ENCODE measurements around the gene CCDC86. TPM values are rescaled to one million over a fixed set of nuclear protein-coding genes. Genes with fewer than 3 reads are reported as not detected.

CCDC86 gene
- total RNA-seq, 1 experiment from 2014 or later: 51.5 TPM

- intact Hi-C loops (cut with micrococcal nuclease; ENCODE audit: unreplicated experiment): no loop called here
- H3K27ac Mint-ChIP-seq (ENCODE audit: unreplicated experiment): no peak overlapping the region
- peaks cover 24% of the 10 kb centered on the region for H3K27me3 Mint-ChIP-seq (ENCODE audit: unreplicated experiment)
- TF ChIP-seq CTCF (IDR thresholded peaks at IDR 0.05; ENCODE audit: unreplicated experiment): no peak
- H3K9me3 Mint-ChIP-seq (ENCODE audit: low read depth, unreplicated experiment): no peaks in the 10 kb centered on the region
- H3K4me3 Mint-ChIP-seq (ENCODE audit: low read depth, unreplicated experiment): no peak overlapping the region
- CTCF ChIA-PET: interaction anchor here (0.7 kb wide), 2 partner anchors 17 to 190 kb away, joined by 5 to 11 read pairs; no protein-coding TSS in a partner anchor
- BruUV-seq (replicated peaks): no TSS peak
- H3K36me3 Mint-ChIP-seq (ENCODE audit: insufficient read depth, unreplicated experiment): peaks cover 28% of the 10 kb centered on the region
- DNase-seq: no peak
- H3K4me1 Mint-ChIP-seq (ENCODE audit: low read depth, unreplicated experiment): peaks cover 9% of the 10 kb centered on the region
Measured at GRCh38 chr11:60854847-60855725, 13.2 kb downstream of the CCDC86 start.

- BruUV-seq (replicated peaks): no TSS peak
- CTCF ChIA-PET: interaction anchor here (0.7 kb wide), 2 partner anchors 16 to 189 kb away, joined by 5 to 11 read pairs; no protein-coding TSS in a partner anchor
- intact Hi-C loops (cut with micrococcal nuclease; ENCODE audit: unreplicated experiment): no loop called here
- peaks cover 9% of the 10 kb centered on the region for H3K4me1 Mint-ChIP-seq (ENCODE audit: low read depth, unreplicated experiment)
- no peak within 1 kb of the TSS for H3K27ac Mint-ChIP-seq (ENCODE audit: unreplicated experiment)
- H3K9me3 Mint-ChIP-seq (ENCODE audit: low read depth, unreplicated experiment): no peaks in the 10 kb centered on the region
- DNase-seq: no peak
- peaks cover 21% of the 10 kb centered on the region for H3K36me3 Mint-ChIP-seq (ENCODE audit: insufficient read depth, unreplicated experiment)
- H3K27me3 Mint-ChIP-seq (ENCODE audit: unreplicated experiment): peaks cover 24% of the 10 kb centered on the region
- TF ChIP-seq CTCF (IDR thresholded peaks at IDR 0.05; ENCODE audit: unreplicated experiment): no peak
- no peak within 1 kb of the TSS for H3K4me3 Mint-ChIP-seq (ENCODE audit: low read depth, unreplicated experiment)
Measured at GRCh38 chr11:60855726-60856633, 14.1 kb downstream of the CCDC86 start, which contains the start of gene PTGDR2. Gene PTGDR2, minus strand, starts transcription at chr11:60855950. Its CDS starts 2,228 bp downstream, at chr11:60853722.

- Mint-ChIP-seq H3K27me3 (ENCODE audit: unreplicated experiment) (peaks cover 33% of the 10 kb centered on the region), H3K4me1 (ENCODE audit: low read depth, unreplicated experiment) (no peaks in the 10 kb centered on the region), H3K9me3 (ENCODE audit: low read depth, unreplicated experiment) (no peaks in the 10 kb centered on the region), H3K36me3 (ENCODE audit: insufficient read depth, unreplicated experiment) (peaks cover 7% of the 10 kb centered on the region), H3K27ac (ENCODE audit: unreplicated experiment) (no peak overlapping the region), H3K4me3 (ENCODE audit: low read depth, unreplicated experiment) (no peak overlapping the region)
- BruUV-seq (replicated peaks): no TSS peak
- no peak for TF ChIP-seq CTCF (IDR thresholded peaks at IDR 0.05; ENCODE audit: unreplicated experiment)
- DNase-seq: no peak
- intact Hi-C loops (cut with micrococcal nuclease; ENCODE audit: unreplicated experiment): no loop called here
- CTCF ChIA-PET: no interaction called here
Measured at GRCh38 chr11:60857378-60858232, 15.7 kb downstream of the CCDC86 start.

DNA sequence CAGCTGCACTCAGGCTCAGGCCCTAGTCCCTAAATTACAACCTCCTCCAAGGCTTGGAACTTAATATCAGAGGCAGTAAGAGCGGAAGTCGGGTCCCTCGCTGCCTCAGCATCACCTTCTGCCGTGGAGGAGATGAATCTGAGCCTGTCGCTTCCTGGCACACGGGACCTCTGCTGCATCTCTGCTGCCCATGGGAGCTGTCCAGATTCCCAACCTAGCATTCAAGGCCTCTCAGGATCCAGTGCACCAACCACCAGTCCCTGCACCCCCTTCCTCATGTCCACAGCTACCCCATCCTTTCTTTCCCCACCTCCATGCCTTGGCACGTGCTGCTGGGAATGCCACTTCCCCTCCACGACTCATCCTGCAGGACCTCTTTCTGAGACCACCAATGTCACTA, 16.3 kb downstream of the CCDC86 start:
- intact Hi-C loops (cut with micrococcal nuclease; ENCODE audit: unreplicated experiment): no loop called here
- BruUV-seq (replicated peaks): no TSS peak
- TF ChIP-seq CTCF (IDR thresholded peaks at IDR 0.05; ENCODE audit: unreplicated experiment): no peak
- Mint-ChIP-seq H3K9me3 (ENCODE audit: low read depth, unreplicated experiment) (no peaks in the 10 kb centered on the region), H3K27me3 (ENCODE audit: unreplicated experiment) (peaks cover 39% of the 10 kb centered on the region), H3K36me3 (ENCODE audit: insufficient read depth, unreplicated experiment) (peaks cover 1% of the 10 kb centered on the region), H3K4me1 (ENCODE audit: low read depth, unreplicated experiment) (no peaks in the 10 kb centered on the region), H3K4me3 (ENCODE audit: low read depth, unreplicated experiment) (no peak overlapping the region), H3K27ac (ENCODE audit: unreplicated experiment) (no peak overlapping the region)
- CTCF ChIA-PET: no interaction called here
- no peak for DNase-seq

Measured in Calu3 (cell line).